ENCODE measurements around the gene ITPR1. TPM values are rescaled to one million over a fixed set of nuclear protein-coding genes. Genes with fewer than 3 reads are reported as not detected.

The ITPR1 gene
- total RNA-seq, 2 experiments from 2014 or later, result 84.4 to 104 TPM

DNA sequence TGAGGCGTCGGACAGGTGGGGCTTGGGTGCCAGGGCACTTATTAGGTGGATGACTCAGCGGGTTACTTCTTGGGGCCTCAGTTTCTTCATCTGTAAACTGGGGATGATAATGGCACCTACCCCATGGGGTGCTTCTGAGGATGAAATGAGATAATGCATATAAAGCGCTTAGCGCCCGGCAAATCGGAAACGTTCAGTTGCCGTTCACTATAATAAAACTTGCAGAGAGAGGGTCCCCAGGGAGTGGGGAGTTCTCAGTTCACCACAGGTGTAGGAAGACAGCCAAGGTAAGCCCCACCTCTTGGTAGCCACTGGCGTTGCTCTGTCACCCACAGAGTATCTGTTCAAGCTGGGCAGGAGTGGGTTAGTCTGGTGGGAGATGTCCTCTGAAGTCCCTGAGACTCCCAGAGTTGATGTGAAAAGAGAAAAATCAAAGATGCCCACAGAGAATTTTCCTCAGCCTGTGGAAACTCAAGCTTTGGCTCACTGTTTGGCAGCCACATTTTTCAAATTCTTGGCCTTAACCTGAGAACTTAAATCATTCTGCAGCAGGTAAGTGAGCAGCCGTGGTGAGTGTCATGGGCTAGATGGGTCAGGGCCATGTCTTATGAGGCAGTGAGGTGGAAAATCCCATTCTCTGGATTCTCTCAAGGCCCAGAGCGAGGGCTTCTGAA lies 264.6 kb downstream of the ITPR1 start:
- TF ChIP-seq, protein P1, sequence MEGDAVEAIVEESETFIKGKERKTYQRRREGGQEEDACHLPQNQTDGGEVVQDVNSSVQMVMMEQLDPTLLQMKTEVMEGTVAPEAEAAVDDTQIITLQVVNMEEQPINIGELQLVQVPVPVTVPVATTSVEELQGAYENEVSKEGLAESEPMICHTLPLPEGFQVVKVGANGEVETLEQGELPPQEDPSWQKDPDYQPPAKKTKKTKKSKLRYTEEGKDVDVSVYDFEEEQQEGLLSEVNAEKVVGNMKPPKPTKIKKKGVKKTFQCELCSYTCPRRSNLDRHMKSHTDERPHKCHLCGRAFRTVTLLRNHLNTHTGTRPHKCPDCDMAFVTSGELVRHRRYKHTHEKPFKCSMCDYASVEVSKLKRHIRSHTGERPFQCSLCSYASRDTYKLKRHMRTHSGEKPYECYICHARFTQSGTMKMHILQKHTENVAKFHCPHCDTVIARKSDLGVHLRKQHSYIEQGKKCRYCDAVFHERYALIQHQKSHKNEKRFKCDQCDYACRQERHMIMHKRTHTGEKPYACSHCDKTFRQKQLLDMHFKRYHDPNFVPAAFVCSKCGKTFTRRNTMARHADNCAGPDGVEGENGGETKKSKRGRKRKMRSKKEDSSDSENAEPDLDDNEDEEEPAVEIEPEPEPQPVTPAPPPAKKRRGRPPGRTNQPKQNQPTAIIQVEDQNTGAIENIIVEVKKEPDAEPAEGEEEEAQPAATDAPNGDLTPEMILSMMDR (conservative IDR thresholded peaks at IDR 0.05; ENCODE audit: low read length), result no peak
- no peak for TF ChIP-seq EZH2phosphoT487 (IDR thresholded peaks at IDR 0.05; ENCODE audit: borderline replicate concordance, low read depth, low read length)
- ChIA-PET CTCF (ENCODE audit: unreplicated experiment) (no interaction called here), POLR2A (no interaction called here)
- BruUV-seq (replicated peaks), result no TSS peak
- intact Hi-C loops (cut with micrococcal nuclease; ENCODE audit: unreplicated experiment), result no loop called here
- DNase-seq (ENCODE audit: low spot score), result no peak
- no peaks in the 10 kb centered on the region for H3K9me3 ChIP-seq (ENCODE audit: low read length)
- H3K27ac ChIP-seq (ENCODE audit: low read depth, low read length, poor library complexity, severe bottlenecking), result no peak overlapping the region
- peaks cover 27% of the 10 kb centered on the region for H3K36me3 ChIP-seq (ENCODE audit: insufficient read depth, low read length)
- no peak overlapping the region for H3K4me2 ChIP-seq (ENCODE audit: low read length)
- H3K4me1 ChIP-seq (ENCODE audit: insufficient read depth, low read length, poor library complexity, severe bottlenecking), result no peaks in the 10 kb centered on the region
- H3K9me2 ChIP-seq (ENCODE audit: insufficient read depth, low read length), result no peaks in the 10 kb centered on the region
- no peaks in the 10 kb centered on the region for H4K20me1 ChIP-seq (ENCODE audit: insufficient read depth, low read length)
- no peaks in the 10 kb centered on the region for H3K79me2 ChIP-seq (ENCODE audit: insufficient read depth, low read depth, low read length)
- H2AFZ ChIP-seq (ENCODE audit: low read length), result no peak overlapping the region
- H3K4me3 ChIP-seq (ENCODE audit: low read depth, low read length, poor library complexity, severe bottlenecking), result no peak overlapping the region

DNA sequence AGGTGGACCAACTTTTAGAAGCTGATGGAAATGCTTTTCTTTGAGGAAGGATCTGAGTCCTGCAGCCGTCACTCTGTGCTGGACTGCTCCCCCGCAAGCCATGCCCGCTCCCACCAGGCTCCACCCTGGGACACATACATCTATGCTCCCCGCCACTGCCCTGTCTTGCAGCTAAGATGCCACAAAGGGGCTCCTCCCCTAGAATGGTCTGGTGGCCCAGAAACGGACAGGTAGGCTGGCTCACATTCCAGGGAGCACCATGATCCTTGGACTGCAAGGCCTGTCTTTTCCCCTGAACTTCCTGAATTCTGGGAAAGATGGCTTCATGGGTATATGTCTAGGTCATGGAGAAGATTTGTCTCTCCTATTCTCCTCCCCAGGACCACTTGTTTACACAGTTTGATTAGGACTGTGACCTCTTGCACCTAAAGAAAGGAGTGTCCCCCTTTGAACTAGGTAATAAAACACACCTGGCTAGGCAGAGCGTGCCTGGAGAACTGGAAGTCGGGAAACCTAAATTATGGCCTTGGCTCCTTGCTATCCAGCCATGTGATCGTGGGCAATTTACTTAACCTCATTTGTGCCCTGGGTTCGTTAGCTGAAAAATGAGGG lies 265.2 kb downstream of the ITPR1 start:
- Histone ChIP-seq H3K79me2 (ENCODE audit: insufficient read depth, low read depth, low read length) (no peaks in the 10 kb centered on the region), H2AFZ (ENCODE audit: low read length) (no peak overlapping the region), H3K4me3 (ENCODE audit: low read depth, low read length, poor library complexity, severe bottlenecking) (no peak overlapping the region), H3K36me3 (ENCODE audit: insufficient read depth, low read length) (peaks cover 28% of the 10 kb centered on the region), H3K9me3 (ENCODE audit: low read length) (no peaks in the 10 kb centered on the region), H3K27ac (ENCODE audit: low read depth, low read length, poor library complexity, severe bottlenecking) (no peak overlapping the region), H4K20me1 (ENCODE audit: insufficient read depth, low read length) (no peaks in the 10 kb centered on the region), H3K4me1 (ENCODE audit: insufficient read depth, low read length, poor library complexity, severe bottlenecking) (no peaks in the 10 kb centered on the region), H3K4me2 (ENCODE audit: low read length) (no peak overlapping the region), H3K9me2 (ENCODE audit: insufficient read depth, low read length) (no peaks in the 10 kb centered on the region)
- ChIA-PET POLR2A (no interaction called here), CTCF (ENCODE audit: unreplicated experiment) (no interaction called here)
- TF ChIP-seq, protein P1 (conservative IDR thresholded peaks at IDR 0.05; ENCODE audit: low read length), result no peak
- no peak for TF ChIP-seq EZH2phosphoT487 (IDR thresholded peaks at IDR 0.05; ENCODE audit: borderline replicate concordance, low read depth, low read length)
- BruUV-seq (replicated peaks), result no TSS peak
- intact Hi-C loops (cut with micrococcal nuclease; ENCODE audit: unreplicated experiment), result no loop called here
- no peak for DNase-seq (ENCODE audit: low spot score)

DNA sequence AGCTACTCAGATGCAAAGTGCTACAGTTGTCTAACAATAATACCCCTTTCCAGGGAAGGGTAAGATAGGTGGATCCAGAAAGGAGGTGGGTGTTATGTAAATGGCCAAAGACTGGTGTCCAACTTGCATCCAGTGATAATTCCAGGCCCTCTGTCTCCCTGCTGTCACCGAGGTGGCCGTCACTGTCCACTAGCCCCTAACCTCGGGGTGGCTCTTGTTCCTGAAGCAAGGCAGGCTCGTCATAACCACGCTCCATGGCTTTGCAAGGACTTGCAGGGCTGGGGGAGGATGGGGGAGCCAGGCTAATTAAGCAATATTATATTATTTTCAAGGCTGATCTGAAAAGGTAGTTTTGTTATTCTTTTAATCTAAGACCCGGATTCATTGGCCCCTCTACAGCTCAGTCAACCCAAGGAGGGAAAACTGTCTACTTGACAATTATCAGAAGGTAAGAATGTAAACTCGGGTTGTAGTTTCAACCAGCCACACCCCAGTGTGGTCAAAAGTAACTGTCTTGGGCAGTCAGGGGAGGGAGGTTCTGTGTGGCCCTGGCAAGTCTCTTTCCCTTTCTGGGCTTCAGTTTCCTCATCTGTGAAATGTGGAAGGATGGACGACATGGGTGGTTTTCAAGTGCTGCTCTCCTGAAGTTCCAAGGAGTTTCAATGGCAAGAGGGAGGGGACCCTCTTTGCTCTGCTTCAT lies 266.0 kb downstream of the ITPR1 start:
- Histone ChIP-seq H3K27ac (ENCODE audit: low read depth, low read length, poor library complexity, severe bottlenecking) (no peak overlapping the region), H3K36me3 (ENCODE audit: insufficient read depth, low read length) (peaks cover 31% of the 10 kb centered on the region), H3K9me2 (ENCODE audit: insufficient read depth, low read length) (no peaks in the 10 kb centered on the region), H3K4me3 (ENCODE audit: low read depth, low read length, poor library complexity, severe bottlenecking) (no peak overlapping the region), H2AFZ (ENCODE audit: low read length) (no peak overlapping the region), H4K20me1 (ENCODE audit: insufficient read depth, low read length) (no peaks in the 10 kb centered on the region), H3K79me2 (ENCODE audit: insufficient read depth, low read depth, low read length) (no peaks in the 10 kb centered on the region), H3K4me2 (ENCODE audit: low read length) (no peak overlapping the region), H3K9me3 (ENCODE audit: low read length) (no peaks in the 10 kb centered on the region), H3K4me1 (ENCODE audit: insufficient read depth, low read length, poor library complexity, severe bottlenecking) (no peaks in the 10 kb centered on the region)
- TF ChIP-seq, protein P1 (conservative IDR thresholded peaks at IDR 0.05; ENCODE audit: low read length), result no peak
- no peak for TF ChIP-seq EZH2phosphoT487 (IDR thresholded peaks at IDR 0.05; ENCODE audit: borderline replicate concordance, low read depth, low read length)
- no TSS peak for BruUV-seq (replicated peaks)
- intact Hi-C loops (cut with micrococcal nuclease; ENCODE audit: unreplicated experiment), result no loop called here
- ChIA-PET CTCF (ENCODE audit: unreplicated experiment) (no interaction called here), POLR2A (no interaction called here)
- no peak for DNase-seq (ENCODE audit: low spot score)
